Cerebellar cortex (tissue), 1 donor: ENCODE measurements around the gene ARID1A.

Experiments
- DNase-seq: peaks from one replicate; pipeline ENCODE4 v3.0.0-alpha.2; 2015; ENCODE audit warnings: low spot score

ARID1A gene

DNA sequence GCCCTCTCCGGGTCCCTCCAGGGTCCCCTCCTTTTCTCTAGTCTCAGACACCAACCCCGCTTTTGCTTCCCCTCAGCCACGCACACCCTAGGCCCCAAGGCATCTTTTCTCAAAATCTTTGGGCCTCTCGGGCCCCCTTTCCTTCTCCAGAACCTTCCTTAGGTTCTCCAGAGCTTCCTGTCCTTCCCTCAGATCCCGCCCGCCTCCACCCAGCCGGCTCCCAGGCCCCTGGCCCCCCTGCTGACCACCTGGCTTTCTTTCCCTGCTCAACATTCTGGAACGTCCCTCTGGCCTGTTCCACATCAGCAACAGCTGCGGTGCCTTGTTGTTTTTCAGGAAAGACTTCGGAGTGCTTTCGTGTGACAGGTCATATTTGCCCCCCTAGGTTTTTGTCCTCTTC, 131.8 kb downstream of the ARID1A start:
- DNase-seq, result no peak

DNA sequence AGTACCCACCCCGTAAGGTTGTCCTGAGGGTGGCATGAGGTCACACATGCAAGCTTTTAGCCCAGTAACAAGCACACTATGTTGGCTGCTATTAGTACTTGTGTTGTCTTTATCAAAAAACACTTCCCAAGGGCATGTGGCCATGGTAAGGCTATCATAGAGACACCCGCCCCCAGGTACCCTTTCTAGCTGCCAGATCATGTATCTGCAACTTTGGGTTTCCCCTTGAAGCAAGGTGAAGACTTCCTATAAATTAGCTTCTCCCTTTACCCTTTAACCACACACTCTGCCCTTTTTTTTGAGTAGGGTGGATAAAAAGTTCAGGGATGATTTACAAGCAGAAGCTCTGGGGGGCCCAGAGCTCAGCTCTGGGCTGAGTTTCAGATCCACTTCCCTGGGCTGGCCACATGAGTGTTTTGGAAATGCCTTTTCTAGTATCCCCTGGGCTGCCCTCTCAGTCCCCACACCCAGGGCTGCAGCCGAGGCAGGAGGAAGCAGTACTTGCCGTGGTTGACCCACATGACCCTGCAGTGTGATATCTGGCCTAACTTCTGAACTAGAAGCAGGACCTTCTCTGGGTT, 132.7 kb downstream of the ARID1A start:
- DNase-seq, result no peak

DNA sequence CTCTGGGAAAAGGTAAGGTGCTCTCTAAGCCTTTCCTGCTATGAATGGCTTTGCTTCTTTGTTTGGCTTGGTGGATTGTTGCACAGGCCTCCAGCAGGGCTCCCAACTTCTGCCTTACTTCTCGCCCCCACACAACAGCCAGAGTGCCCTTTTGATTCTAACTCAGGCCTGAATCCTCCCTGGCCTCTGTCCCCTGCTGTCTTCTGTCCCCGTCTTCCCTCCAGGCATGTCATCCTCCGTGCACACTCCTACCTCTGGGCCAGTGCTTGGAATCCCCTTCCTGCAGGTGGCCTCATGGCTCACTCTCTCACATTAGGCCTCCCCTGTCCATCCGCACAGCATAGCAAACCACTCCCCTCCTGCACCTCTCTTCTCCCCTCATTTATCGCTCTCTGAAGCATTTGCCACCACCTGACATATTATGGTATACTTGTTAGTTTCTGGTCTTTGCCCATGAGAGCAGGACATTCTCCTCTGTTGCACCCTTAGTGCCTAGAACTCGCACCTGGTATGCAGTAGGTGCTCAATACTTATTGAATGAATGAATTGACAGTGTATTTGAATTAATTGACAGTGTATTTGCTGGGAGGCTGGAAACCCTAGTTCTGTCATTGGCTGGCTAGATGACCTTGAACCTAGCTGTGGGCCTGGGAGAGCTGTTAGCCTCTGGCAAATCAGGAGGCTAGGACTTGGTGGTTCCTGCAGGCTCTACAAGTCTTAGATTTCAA, 133.5 kb downstream of the ARID1A start:
- DNase-seq, result no peak

DNA sequence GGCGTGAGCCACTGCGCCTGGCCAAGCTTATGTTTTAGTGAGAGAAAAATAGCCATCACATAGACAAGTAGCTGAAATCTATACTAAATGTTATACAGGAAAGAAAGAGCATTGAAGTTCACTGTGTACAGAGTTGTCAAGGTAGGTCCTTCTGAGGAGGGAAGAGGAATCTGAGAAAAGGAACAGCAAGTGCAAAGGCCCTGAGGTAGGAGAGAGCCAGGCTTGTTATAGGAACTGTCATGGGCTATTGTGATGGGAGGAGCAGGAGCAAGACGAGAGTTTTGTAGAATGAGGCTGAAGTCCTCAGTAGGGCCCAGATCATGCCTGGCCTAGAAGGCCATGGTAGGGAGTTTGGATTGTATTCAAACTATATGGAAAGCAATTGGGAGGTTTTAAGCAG, 135.2 kb downstream of the ARID1A start:
- DNase-seq, result no peak
